OCI-LY7 (cell line): ENCODE measurements around the gene PAK6. TPM values are rescaled to one million over a fixed set of nuclear protein-coding genes. Genes with fewer than 3 reads are reported as not detected.

Experiments
- BruUV-seq: library from RNA; stranded (reverse); fragments of 400-500 nt; replicated peaks from 2 replicates; lab custom pipeline; 2021; lab: Mats Ljungman, UMichigan
- CTCF ChIA-PET: fragments of 300-600 bp; sonication (Branson Sonifier 250); formaldehyde crosslinking; loops from one replicate; lab custom pipeline; 2022; ENCODE audit warnings: antibody characterized with exemption; ENCODE audit not compliant: unreplicated experiment; lab: Charles Lee
- POLR2A ChIA-PET: fragments of 300-600 bp; sonication (Branson Sonifier 250); formaldehyde crosslinking; loops from one replicate; lab custom pipeline; 2022; ENCODE audit warnings: antibody characterized with exemption; lab: Charles Lee
- DNase-seq: peaks from one replicate; pipeline ENCODE4 v3.0.0-alpha.2; 2015; ENCODE audit warnings: low spot score
- H2AFZ ChIP-seq: fragments of 200-600 bp; sonication (generic), shearing (Covaris generic); 2 replicates; pipeline ENCODE4 v1.6.1; 2014; ENCODE audit warnings: mild to moderate bottlenecking, antibody characterized with exemption, low read length, moderate library complexity
- H3K27ac ChIP-seq: fragments of 200-600 bp; sonication (generic); 2 replicates; pipeline ENCODE4 v1.5.1; 2014; ENCODE audit warnings: mixed run types, low read depth, mild to moderate bottlenecking, moderate library complexity, low read length, inconsistent platforms; ENCODE audit not compliant: poor library complexity, severe bottlenecking
- H3K36me3 ChIP-seq: fragments of 200-600 bp; sonication (generic); 2 replicates; pipeline ENCODE4 v1.6.1; 2014; ENCODE audit warnings: mild to moderate bottlenecking, antibody characterized with exemption, low read length, moderate library complexity, mixed read lengths; ENCODE audit not compliant: insufficient read depth
- H3K4me1 ChIP-seq: fragments of 200-600 bp; sonication (generic); 2 replicates; pipeline ENCODE4 v1.5.1; 2014; ENCODE audit warnings: mild to moderate bottlenecking, low read length; ENCODE audit not compliant: insufficient read depth, poor library complexity, severe bottlenecking
- H3K4me2 ChIP-seq: fragments of 200-600 bp; sonication (generic); 2 replicates; pipeline ENCODE4 v1.6.1; 2014; ENCODE audit warnings: mild to moderate bottlenecking, low read length
- H3K4me3 ChIP-seq: fragments of 200-600 bp; sonication (generic); 2 replicates; pipeline ENCODE4 v1.5.1; 2014; ENCODE audit warnings: mild to moderate bottlenecking, low read depth, low read length; ENCODE audit not compliant: poor library complexity, severe bottlenecking
- H3K79me2 ChIP-seq: fragments of 200-600 bp; sonication (generic); 2 replicates; pipeline ENCODE4 v1.6.1; 2016; ENCODE audit warnings: low read depth, mild to moderate bottlenecking, low read length, moderate library complexity, mixed read lengths; ENCODE audit not compliant: insufficient read depth
- H3K9me2 ChIP-seq: fragments of 200-600 bp; sonication (generic); 2 replicates; pipeline ENCODE4 v1.6.1; 2016; ENCODE audit warnings: mild to moderate bottlenecking, low read length, mixed read lengths; ENCODE audit not compliant: insufficient read depth
- H3K9me3 ChIP-seq: fragments of 200-600 bp; sonication (generic); 2 replicates; pipeline ENCODE4 v1.6.1; 2014; ENCODE audit warnings: mild to moderate bottlenecking, mixed run types, low read length, mixed read lengths
- H4K20me1 ChIP-seq: fragments of 200-600 bp; sonication (generic); 2 replicates; pipeline ENCODE4 v1.6.1; 2014; ENCODE audit warnings: mild to moderate bottlenecking, antibody characterized with exemption, low read length, moderate library complexity, mixed read lengths; ENCODE audit not compliant: insufficient read depth
- EZH2phosphoT487 ChIP-seq: fragments of 200-600 bp; sonication (generic); IDR thresholded peaks from 2 replicates; pipeline ENCODE4 v1.6.1; 2018; ENCODE audit warnings: low read depth, borderline replicate concordance, mild to moderate bottlenecking, mixed run types, antibody characterized with exemption, low read length, moderate library complexity, mixed read lengths
- intact Hi-C: fragments of 100-400 bp; cut with micrococcal nuclease; formaldehyde crosslinking; loops from one replicate; pipeline ENCODE4 v1.10.0; 2022; ENCODE audit not compliant: unreplicated experiment
- total RNA-seq, 2 experiments: library from RNA; depleted of rRNA in 1 of 2; stranded (reverse); fragments of >200 nt in 1 of 2; shearing (Covaris generic) in 1 of 2; gene quantifications; 2 replicates each; pipeline ENCODE4 v1.2.3, GENCODE V29; 2014 to 2022
- TF ChIP-seq, protein P1 (sequence below): fragments of 200-600 bp; sonication (generic); conservative IDR thresholded peaks from 2 replicates; pipeline ENCODE4 v1.5.1; 2014; ENCODE audit warnings: mild to moderate bottlenecking, antibody characterized with exemption, low read length, moderate library complexity, mixed read lengths

The PAK6 gene
- total RNA-seq, 2 experiments from 2014 or later = 0.03 TPM; not detected in 1

GRCh38 chr15:40226736-40227135, 12.1 kb upstream of the PAK6 start:
- Histone ChIP-seq H3K4me3 (no peak overlapping the region), H3K4me2 (no peak overlapping the region), H3K4me1 (no peaks in the 10 kb centered on the region), H4K20me1 (no peaks in the 10 kb centered on the region), H3K9me3 (no peaks in the 10 kb centered on the region), H3K36me3 (peaks cover 94% of the 10 kb centered on the region), H3K27ac (no peak overlapping the region), H3K79me2 (no peaks in the 10 kb centered on the region), H3K9me2 (no peaks in the 10 kb centered on the region), H2AFZ (no peak overlapping the region)
- no peak for DNase-seq
- ChIA-PET CTCF (no interaction called here), POLR2A (interaction anchor here (1.0 to 2.2 kb wide), 2 partner anchors 9 to 42 kb away, joined by 4 to 16 read pairs; no protein-coding TSS in a partner anchor)
- intact Hi-C loops = no loop called here
- BruUV-seq = no TSS peak
- TF ChIP-seq, protein P1, sequence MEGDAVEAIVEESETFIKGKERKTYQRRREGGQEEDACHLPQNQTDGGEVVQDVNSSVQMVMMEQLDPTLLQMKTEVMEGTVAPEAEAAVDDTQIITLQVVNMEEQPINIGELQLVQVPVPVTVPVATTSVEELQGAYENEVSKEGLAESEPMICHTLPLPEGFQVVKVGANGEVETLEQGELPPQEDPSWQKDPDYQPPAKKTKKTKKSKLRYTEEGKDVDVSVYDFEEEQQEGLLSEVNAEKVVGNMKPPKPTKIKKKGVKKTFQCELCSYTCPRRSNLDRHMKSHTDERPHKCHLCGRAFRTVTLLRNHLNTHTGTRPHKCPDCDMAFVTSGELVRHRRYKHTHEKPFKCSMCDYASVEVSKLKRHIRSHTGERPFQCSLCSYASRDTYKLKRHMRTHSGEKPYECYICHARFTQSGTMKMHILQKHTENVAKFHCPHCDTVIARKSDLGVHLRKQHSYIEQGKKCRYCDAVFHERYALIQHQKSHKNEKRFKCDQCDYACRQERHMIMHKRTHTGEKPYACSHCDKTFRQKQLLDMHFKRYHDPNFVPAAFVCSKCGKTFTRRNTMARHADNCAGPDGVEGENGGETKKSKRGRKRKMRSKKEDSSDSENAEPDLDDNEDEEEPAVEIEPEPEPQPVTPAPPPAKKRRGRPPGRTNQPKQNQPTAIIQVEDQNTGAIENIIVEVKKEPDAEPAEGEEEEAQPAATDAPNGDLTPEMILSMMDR = no peak
- no peak for TF ChIP-seq EZH2phosphoT487

GRCh38 chr15:40229316-40229715, 9.5 kb upstream of the PAK6 start:
- no TSS peak for BruUV-seq
- no peaks in the 10 kb centered on the region for H3K9me2 ChIP-seq
- H2AFZ ChIP-seq = no peak overlapping the region
- H3K27ac ChIP-seq = no peak overlapping the region
- H4K20me1 ChIP-seq = no peaks in the 10 kb centered on the region
- no peaks in the 10 kb centered on the region for H3K79me2 ChIP-seq
- no peaks in the 10 kb centered on the region for H3K4me1 ChIP-seq
- DNase-seq = no peak
- no peaks in the 10 kb centered on the region for H3K9me3 ChIP-seq
- ChIA-PET POLR2A (interaction anchor here (0.7 to 1.1 kb wide), 2 partner anchors 25 to 40 kb away, joined by 3 to 4 read pairs; no protein-coding TSS in a partner anchor), CTCF (no interaction called here)
- TF ChIP-seq, protein P1 = no peak
- no peak for TF ChIP-seq EZH2phosphoT487
- intact Hi-C loops = no loop called here
- no peak overlapping the region for H3K4me3 ChIP-seq
- peaks cover 85% of the 10 kb centered on the region for H3K36me3 ChIP-seq
- no peak overlapping the region for H3K4me2 ChIP-seq

DNA sequence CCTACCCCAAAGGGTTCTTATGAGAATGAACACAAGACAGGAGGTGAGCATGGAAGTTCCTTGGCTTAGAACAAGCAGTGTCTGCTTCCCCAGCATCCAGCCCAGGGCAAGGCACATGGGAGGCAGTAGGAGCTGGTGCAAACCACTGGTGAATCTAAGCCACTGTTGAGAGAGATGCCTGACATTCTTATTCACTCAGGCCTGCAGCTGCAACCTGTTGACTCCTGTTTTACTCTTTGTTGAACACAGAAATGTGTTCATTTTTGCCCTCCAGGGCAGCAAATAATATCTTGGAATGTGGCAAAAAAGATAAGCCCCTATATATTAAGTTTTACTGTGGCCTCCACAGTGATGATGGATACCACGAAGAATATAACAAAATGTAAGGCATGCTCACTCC, 8.9 kb upstream of the PAK6 start:
- Histone ChIP-seq H3K79me2 (no peaks in the 10 kb centered on the region), H3K4me1 (peaks cover 4% of the 10 kb centered on the region), H4K20me1 (no peaks in the 10 kb centered on the region), H3K36me3 (peaks cover 78% of the 10 kb centered on the region), H3K4me3 (no peak overlapping the region), H2AFZ (no peak overlapping the region), H3K9me2 (no peaks in the 10 kb centered on the region), H3K9me3 (no peaks in the 10 kb centered on the region), H3K27ac (no peak overlapping the region), H3K4me2 (no peak overlapping the region)
- DNase-seq = no peak
- ChIA-PET POLR2A (interaction anchor here (0.7 to 1.1 kb wide), 2 partner anchors 39 to 171 kb away, joined by 3 to 5 read pairs; no protein-coding TSS in a partner anchor), CTCF (no interaction called here)
- intact Hi-C loops = no loop called here
- BruUV-seq = no TSS peak
- no peak for TF ChIP-seq EZH2phosphoT487
- TF ChIP-seq, protein P1 = no peak
